Smooth muscle cell (in vitro differentiated cells): ENCODE data around the gene DOCK2. TPM values are rescaled to one million over a fixed set of nuclear protein-coding genes. Genes with fewer than 3 reads are reported as not detected.

Experiments
- DNase-seq: peaks from one replicate; lab custom pipeline; 2025; ENCODE audit not compliant: unreplicated experiment; lab: John Stamatoyannopoulos, UW
- H2AFZ ChIP-seq: fragments of 200-600 bp; sonication (generic); 2 replicates; pipeline ENCODE4 v1.6.0; 2016; ENCODE audit warnings: antibody characterized with exemption, low read depth, mild to moderate bottlenecking
- H3F3A ChIP-seq: fragments of 200-600 bp; sonication (generic); 2 replicates; pipeline ENCODE4 v1.6.0; 2017; ENCODE audit warnings: antibody characterized with exemption, low read depth
- H3K27ac ChIP-seq: fragments of 200-600 bp; sonication (generic); 2 replicates; pipeline ENCODE4 v1.5.1; 2016; ENCODE audit warnings: low read depth, mild to moderate bottlenecking
- H3K27me3 ChIP-seq: fragments of 200-600 bp; sonication (generic); 2 replicates; pipeline ENCODE4 v1.6.1; 2016; ENCODE audit warnings: low read depth, mild to moderate bottlenecking
- H3K36me3 ChIP-seq: fragments of 200-600 bp; sonication (generic); 2 replicates; pipeline ENCODE4 v1.5.1; 2016; ENCODE audit warnings: low read depth
- H3K4me1 ChIP-seq: fragments of 200-600 bp; sonication (generic); 2 replicates; pipeline ENCODE4 v1.5.1; 2016; ENCODE audit warnings: low read depth
- H3K4me2 ChIP-seq: fragments of 200-600 bp; sonication (generic); 2 replicates; pipeline ENCODE4 v1.6.0; 2016; ENCODE audit warnings: mild to moderate bottlenecking
- H3K4me3 ChIP-seq: fragments of 200-600 bp; sonication (generic); 2 replicates; pipeline ENCODE4 v1.5.1; 2016; ENCODE audit warnings: mild to moderate bottlenecking
- H3K79me2 ChIP-seq: fragments of 200-600 bp; sonication (generic); 2 replicates; pipeline ENCODE4 v1.6.0; 2016; ENCODE audit warnings: low read depth, mild to moderate bottlenecking
- H3K9ac ChIP-seq: fragments of 200-600 bp; sonication (generic); 2 replicates; pipeline ENCODE4 v1.6.0; 2016; ENCODE audit warnings: low read depth
- H3K9me3 ChIP-seq: fragments of 200-600 bp; sonication (generic); replicated peaks from 2 replicates; pipeline ENCODE4 v1.5.1; 2016; ENCODE audit warnings: low read depth
- H4K20me1 ChIP-seq: fragments of 200-600 bp; sonication (generic); 2 replicates; pipeline ENCODE4 v1.6.0; 2016; ENCODE audit warnings: low read depth
- WGBS: methylation state at CpG from one replicate; pipeline ENCODE4 v1.1.7; 2016; ENCODE audit warnings: low lambda C conversion rate; 5-methylcytosine and 5-hydroxymethylcytosine counted together
- polyA plus RNA-seq: library from polyadenylated mRNA; unstranded; fragments of >200 nt; fragmentation: Nextera tagmentation; extraction: Ambion mirVana; gene quantifications from 2 replicates; pipeline ENCODE4 v1.2.1, GENCODE V29; 2016
- total RNA-seq: library from RNA; depleted of rRNA; stranded (reverse); fragments of >200 nt; gene quantifications from 2 replicates; pipeline ENCODE4 v1.2.3, GENCODE V29; 2014
- TF ChIP-seq, protein P1 (sequence below): fragments of 200-600 bp; sonication (generic); IDR thresholded peaks from 2 replicates; pipeline ENCODE4 v1.5.1; 2017; ENCODE audit warnings: borderline replicate concordance, mild to moderate bottlenecking, antibody characterized with exemption; ENCODE audit not compliant: insufficient read depth, poor library complexity, severe bottlenecking

DOCK2 gene
- total and polyA plus RNA-seq, 2 experiments from 2014 or later = 0.73 to 3.0 TPM

DNA sequence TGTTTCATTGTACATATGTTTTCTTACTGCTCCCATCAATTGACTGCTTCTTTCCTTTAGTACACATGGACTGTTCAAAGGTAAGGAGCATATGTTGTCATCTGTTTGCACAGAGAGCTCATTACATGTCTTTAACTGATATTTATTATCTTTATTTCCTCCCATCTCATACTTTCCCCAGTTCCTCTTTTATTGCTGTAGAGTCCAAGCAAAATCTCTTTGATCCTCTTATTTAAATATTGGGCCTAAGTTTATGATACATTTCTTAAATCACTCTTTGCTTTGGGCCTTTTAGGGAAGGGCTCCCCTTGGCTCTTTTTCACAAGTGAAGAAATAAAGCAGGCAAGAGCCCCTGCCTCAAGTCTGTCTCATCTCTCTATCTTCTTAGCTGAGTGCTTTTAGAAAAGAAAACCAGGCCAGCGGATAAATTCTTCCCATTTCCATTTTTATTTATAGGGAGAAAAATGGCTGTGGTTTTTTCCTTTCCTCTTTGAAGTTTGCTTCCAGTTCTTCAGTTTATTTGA, 152.4 kb downstream of the DOCK2 start:
- Histone ChIP-seq H3K4me1 (no peaks in the 10 kb centered on the region), H3K36me3 (no peaks in the 10 kb centered on the region), H3K9ac (no peak overlapping the region), H2AFZ (peak overlapping the region; percentile 29), H3F3A (no peaks in the 10 kb centered on the region), H4K20me1 (no peaks in the 10 kb centered on the region), H3K27ac (peak overlapping the region; percentile 26), H3K4me3 (no peak overlapping the region), H3K4me2 (peak overlapping the region; percentile 9), H3K27me3 (peaks cover 7% of the 10 kb centered on the region), H3K79me2 (no peaks in the 10 kb centered on the region), H3K9me3 (no peaks in the 10 kb centered on the region)
- WGBS = 66% methylated on average over 1 of the region's 1 CpG
- no peak for DNase-seq
- TF ChIP-seq, protein P1, sequence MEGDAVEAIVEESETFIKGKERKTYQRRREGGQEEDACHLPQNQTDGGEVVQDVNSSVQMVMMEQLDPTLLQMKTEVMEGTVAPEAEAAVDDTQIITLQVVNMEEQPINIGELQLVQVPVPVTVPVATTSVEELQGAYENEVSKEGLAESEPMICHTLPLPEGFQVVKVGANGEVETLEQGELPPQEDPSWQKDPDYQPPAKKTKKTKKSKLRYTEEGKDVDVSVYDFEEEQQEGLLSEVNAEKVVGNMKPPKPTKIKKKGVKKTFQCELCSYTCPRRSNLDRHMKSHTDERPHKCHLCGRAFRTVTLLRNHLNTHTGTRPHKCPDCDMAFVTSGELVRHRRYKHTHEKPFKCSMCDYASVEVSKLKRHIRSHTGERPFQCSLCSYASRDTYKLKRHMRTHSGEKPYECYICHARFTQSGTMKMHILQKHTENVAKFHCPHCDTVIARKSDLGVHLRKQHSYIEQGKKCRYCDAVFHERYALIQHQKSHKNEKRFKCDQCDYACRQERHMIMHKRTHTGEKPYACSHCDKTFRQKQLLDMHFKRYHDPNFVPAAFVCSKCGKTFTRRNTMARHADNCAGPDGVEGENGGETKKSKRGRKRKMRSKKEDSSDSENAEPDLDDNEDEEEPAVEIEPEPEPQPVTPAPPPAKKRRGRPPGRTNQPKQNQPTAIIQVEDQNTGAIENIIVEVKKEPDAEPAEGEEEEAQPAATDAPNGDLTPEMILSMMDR = no peak

DNA sequence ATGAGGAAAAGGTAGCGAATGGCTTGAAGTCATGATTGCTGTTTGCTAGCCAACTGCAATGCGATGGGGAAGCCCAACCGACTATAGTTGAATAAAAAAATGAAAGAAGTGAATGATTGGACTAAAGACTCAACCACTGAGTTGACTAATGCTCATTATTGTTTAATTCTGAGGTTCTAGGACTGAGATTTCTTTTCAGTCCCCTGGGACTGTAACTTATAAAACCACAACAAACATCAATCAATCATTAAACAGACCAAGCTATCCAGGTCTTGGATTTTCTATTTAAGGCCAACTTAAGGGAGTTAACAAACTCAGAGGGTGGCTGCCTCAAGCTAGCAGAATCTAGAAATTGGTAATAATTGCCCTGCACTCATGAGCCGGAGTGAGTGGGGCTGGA, 154.2 kb downstream of the DOCK2 start:
- Histone ChIP-seq H3K4me1 (no peaks in the 10 kb centered on the region), H3K27ac (no peak overlapping the region), H3K79me2 (no peaks in the 10 kb centered on the region), H3K4me2 (no peak overlapping the region), H3K9ac (no peak overlapping the region), H3K9me3 (no peaks in the 10 kb centered on the region), H2AFZ (no peak overlapping the region), H4K20me1 (no peaks in the 10 kb centered on the region), H3K4me3 (no peak overlapping the region), H3K36me3 (no peaks in the 10 kb centered on the region), H3K27me3 (no peaks in the 10 kb centered on the region), H3F3A (no peaks in the 10 kb centered on the region)
- 94% methylated on average over 4 of the region's 4 CpGs for WGBS
- TF ChIP-seq, protein P1 = no peak
- no peak for DNase-seq

DNA sequence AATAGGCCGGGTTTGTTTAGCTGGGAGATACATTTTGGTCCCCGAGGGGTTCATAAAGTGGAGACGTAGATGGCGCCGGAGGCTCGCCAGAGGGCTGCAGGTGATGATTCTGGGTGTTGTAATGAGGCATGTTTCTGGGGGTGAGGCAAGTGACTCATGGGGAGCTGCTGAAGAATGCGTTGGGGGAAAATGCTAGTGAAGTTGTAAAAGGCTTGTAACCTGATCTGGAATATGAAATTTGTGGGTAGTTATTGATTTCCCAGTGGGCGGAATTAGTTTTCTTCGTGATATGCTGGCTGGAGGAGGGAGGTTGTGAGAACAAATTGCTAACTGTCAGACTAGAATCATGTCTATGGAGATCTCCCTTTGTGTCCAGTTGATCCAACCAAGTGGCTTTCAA, 158.3 kb downstream of the DOCK2 start:
- Histone ChIP-seq H3F3A (no peaks in the 10 kb centered on the region), H4K20me1 (no peaks in the 10 kb centered on the region), H3K9me3 (no peaks in the 10 kb centered on the region), H3K4me2 (no peak overlapping the region), H2AFZ (no peak overlapping the region), H3K4me3 (no peak overlapping the region), H3K27me3 (no peaks in the 10 kb centered on the region), H3K79me2 (no peaks in the 10 kb centered on the region), H3K36me3 (no peaks in the 10 kb centered on the region), H3K9ac (no peak overlapping the region), H3K4me1 (no peaks in the 10 kb centered on the region), H3K27ac (no peak overlapping the region)
- DNase-seq = no peak
- WGBS = 92% methylated on average over 9 of the region's 9 CpGs
- TF ChIP-seq, protein P1 = no peak

DNA sequence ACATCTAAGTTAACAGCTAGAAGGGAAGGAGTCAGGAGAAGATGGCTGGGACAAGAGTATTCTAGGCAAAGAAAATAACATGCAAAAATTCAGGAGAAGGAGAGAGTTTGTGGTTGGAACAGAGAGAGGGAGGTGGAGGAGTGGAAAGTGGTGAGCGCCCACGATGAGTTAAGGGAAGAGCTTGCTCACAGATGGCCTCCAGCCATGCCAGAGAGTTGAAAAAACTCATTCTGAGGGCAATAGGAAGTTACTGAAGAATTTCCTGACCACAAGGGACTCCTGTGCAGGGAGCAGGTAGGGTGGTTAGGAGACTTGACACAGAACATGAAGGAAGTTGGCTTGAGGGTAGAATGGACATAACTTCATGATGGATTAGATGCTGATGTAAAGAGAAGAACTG, 159.7 kb downstream of the DOCK2 start:
- Histone ChIP-seq H4K20me1 (no peaks in the 10 kb centered on the region), H3K4me3 (no peak overlapping the region), H3K79me2 (no peaks in the 10 kb centered on the region), H3K9me3 (no peaks in the 10 kb centered on the region), H3F3A (no peaks in the 10 kb centered on the region), H3K9ac (no peak overlapping the region), H3K4me2 (no peak overlapping the region), H2AFZ (no peak overlapping the region), H3K27me3 (no peaks in the 10 kb centered on the region), H3K4me1 (peaks cover under 1% of the 10 kb centered on the region), H3K27ac (no peak overlapping the region), H3K36me3 (no peaks in the 10 kb centered on the region)
- TF ChIP-seq, protein P1 = no peak
- no peak for DNase-seq
- WGBS = 63% methylated on average over 2 of the region's 2 CpGs
